Sciatic nerve (tissue), 2 donors: ENCODE results near the gene ANGPT4. TPM values are rescaled to one million over a fixed set of nuclear protein-coding genes. Genes with fewer than 3 reads are reported as not detected.

Source experiments
- ATAC-seq: fragments of 200-7000 bp; cut with Tn5 transposase; one replicate; pipeline ENCODE4 v1.9.1; 2020; ENCODE audit warnings: mild to moderate bottlenecking, moderate library complexity
- DNase-seq: peaks from one replicate; pipeline ENCODE4 v3.0.0-alpha.2; 2020; ENCODE audit warnings: low spot score
- intact Hi-C: fragments of 100-400 bp; cut with DNase I; formaldehyde crosslinking; loops from one replicate; pipeline ENCODE4 v1.14.2; 2022
- total RNA-seq: library from RNA; stranded (reverse); fragmentation: NEBNext Ultra II Directional; extraction: Animal tissue kit (Norgen Biotek cat#: 25700); gene quantifications from one replicate; pipeline ENCODE4 v1.2.1, GENCODE V29; 2021
- donor health status: DM: no; HTN: no; CAD: no.
- donor health status: DM: no; HTN: no; CAD: no.

ANGPT4 gene
- total RNA-seq = 0.27 TPM

DNA sequence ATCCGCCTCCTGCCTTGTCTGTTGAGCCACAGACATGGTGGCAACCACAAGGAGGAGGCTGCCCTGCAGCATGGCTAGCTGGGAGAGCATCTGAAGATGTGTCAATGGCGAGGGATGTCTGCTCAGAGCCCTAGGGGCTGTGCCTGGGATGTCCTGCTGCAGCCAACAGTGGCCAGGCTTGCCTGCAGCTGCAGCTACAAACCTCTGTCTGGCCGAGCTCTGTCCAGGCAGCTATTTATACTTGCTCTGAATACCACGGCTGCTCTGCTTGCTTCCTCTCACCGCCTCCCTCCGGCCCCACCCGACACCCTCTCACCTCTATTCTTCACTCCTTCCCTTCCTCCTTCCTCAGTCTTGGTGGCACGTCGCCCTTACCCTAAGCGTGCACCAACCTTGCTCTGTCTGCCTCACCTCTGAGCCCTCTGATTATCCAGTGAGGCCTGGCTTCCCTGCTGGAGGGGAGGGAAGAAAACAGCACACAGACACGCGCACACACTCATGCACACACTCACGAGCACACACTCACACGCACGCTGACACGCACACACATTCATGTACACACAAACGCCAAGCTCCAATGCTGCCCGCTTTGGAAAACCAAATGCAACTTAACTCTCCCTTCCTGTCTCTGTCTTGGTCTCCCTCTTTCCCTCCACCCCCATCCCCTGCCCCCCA, at the start of gene ANGPT4:
TSS of gene ANGPT4 (minus strand) at position 210 of the 675 bp plus-strand sequence. CDS start at position 90, 120 bp downstream.
- intact Hi-C loops = no loop called here
- DNase-seq (no peak), ATAC-seq (no peak)

GRCh38 chr20:963795-964194, 47.7 kb upstream of the ANGPT4 start:
- intact Hi-C loops = no loop called here
- DNase-seq (no peak), ATAC-seq (no peak)

DNA sequence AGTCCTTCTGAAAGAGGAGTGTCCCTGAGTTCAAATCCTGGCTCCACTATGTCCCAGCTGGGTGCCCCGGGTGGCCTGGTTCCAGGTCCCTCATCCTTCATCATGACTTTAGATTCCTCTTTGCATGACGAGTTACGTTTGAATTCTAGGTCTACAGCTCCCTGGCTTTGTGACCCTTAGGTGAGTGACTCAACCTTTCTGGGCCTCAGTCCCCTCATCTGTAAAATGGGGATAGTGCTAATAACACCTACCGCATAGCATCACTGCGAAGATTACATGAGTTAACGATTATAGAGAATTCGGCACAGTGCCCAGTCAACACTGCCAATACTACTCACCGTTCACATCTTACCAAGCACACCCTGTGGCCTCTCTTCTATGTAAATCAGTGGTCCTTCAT, 46.5 kb upstream of the ANGPT4 start:
- intact Hi-C loops = no loop called here
- ATAC-seq (no peak), DNase-seq (no peak)

DNA sequence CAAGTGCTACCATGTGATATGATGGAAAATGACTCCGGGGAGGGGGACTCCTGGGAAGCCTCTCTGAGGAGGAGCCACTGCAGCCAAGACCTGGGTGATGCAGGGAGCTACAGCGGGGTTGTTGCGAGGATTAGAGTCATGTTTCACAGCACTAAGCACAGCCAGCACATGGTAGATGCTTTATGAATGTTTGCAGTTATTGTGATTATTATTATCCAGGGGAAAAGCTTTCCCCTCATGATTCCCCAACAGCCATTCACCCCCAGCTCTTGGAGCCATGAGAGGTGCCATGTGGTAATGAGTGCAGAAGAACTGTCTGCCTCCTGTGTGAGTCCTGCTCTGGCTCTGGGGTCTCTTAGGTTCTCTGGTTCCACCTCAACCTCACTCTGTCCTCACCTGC, 46.1 kb upstream of the ANGPT4 start:
- DNase-seq = no peak
- intact Hi-C loops = no loop called here
- ATAC-seq = no peak

GRCh38 chr20:961768-962167, 45.6 kb upstream of the ANGPT4 start:
- intact Hi-C loops = no loop called here
- DNase-seq = no peak
- no peak for ATAC-seq

DNA sequence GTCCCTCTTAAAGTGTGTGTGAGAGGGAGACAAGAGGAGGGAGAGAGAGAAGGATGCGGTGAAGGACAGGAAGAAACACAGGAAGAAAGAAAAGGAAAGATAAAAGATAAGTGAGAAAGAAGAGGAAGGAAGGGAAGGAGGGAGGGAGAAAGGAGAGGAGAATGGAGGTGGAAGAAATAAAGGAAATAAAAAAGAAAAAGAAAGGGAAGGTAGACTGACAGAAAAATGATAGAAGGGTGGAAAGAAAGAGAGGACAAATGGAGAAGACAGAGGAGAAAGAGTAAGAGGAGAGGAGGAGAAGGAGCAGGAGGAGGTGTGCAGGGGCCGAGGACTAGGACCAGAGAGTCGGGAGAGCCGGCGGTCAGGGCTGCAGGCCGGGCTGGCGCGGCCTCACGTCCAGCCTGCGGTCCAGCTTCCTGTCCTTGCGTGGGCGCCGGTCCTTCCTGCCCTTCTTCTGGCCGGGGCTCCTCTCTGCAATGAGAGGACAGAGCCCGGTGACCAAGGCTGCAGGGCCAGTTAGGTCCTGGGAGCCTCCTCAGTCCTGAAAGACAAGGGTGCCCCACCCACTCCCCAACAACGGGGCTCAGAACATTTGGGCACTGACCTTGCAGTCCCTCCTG, 44.0 kb upstream of the ANGPT4 start:
- no peak for DNase-seq
- intact Hi-C loops = loop anchor here (5.0 kb wide), 1 partner anchor 138 kb away; no protein-coding TSS in a partner anchor
- ATAC-seq = no peak

DNA sequence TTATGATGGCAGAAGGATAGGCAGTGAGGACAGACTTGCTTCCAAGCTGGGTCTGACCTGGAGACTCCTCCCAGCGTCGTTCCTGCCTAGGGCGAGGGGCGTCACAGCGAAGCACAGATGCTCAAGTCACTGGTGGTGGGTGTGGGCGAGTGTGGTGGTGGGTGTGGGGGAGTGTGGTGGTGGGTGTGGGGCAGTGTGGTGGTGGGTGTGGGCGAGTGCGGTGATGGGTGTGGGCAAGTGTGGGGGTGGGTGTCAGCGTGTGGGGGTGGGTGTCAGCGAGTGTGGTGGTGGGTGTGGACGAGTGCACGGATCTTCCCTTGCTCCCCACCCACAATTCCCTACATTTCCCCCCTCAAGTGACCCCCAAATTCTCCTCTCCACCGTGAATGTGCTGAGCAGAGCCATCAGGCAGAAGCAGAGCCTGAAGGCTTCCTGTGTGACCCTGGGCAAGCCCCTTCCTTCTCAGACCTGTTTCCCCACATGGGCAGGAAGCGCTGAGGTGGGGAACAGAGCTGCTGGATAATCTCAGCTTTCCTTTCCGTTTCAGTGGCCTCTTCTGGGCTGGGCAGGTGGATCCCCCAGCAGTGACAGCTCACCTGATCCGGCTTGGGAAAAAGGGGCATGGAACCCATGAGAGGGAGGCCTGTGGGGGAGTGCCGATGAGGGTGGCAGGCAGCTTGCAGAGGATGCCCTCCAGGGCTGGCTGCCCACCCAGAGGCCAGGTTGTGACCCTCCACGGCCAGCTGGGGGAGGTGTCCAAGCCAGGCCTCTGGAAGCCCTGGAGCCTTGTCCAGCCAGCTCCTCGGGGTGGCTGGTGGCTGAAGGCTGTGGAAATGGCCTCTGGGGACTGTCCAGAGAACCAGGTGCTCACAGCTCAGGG, 43.0 kb upstream of the ANGPT4 start:
- no peak for ATAC-seq
- DNase-seq = no peak
- intact Hi-C loops = loop anchor here (5.0 kb wide), 1 partner anchor 137 kb away; no protein-coding TSS in a partner anchor

DNA sequence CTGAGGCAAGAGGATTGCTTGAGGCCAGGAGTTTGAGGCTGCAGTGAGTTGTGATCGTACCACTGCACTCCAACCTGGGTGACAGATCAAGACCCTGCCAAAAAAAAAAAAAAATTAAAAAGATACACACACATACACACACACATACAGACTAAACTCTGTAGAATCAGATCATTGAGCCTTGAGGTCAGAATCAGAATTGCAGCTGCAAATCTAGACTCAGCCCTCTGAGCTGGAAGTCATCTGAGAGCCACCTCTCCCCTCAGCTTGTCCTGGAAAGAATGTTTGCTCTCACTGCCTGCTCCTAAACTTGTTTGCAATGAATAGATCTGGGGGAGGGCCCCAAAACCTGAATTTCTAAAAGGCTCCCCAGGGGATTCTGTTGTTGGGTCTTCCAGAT, 41.4 kb upstream of the ANGPT4 start:
- DNase-seq (no peak), ATAC-seq (no peak)
- intact Hi-C loops = loop anchor here (5.0 kb wide), 1 partner anchor 135 kb away; no protein-coding TSS in a partner anchor

DNA sequence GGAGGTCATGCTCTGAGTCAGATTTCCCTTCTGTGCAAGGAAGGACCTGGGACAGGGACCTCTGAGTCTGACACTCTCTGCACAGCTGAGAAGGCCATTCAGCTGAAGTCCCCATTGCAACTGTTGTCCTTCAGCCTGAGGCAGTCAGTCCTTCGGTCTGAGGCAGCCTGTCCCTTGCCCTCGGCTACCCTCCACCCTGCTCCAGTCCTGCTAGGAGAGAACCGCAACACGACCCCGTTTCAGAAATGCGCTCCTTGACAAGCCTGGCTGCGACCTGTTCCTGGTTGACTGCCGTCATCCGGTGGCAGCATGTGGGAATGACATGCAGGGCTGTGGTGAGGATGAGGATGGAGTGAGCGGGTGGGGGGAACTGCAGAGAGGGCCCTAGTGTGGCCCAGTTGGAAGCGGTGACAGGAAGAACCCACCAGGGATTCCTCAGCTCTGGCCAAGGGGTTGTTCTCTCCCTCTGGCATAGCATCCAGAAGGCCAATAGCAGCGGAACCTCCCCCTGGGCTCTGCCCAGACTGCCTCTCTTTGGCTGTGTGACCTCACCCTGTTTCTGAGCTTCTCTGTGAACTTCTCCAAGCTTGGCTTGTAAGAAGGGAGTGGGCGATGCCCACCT, 40.3 kb upstream of the ANGPT4 start:
- intact Hi-C loops = loop anchor here (5.0 kb wide), 1 partner anchor 134 kb away; no protein-coding TSS in a partner anchor
- DNase-seq (peak; percentile 80), ATAC-seq (peak; percentile 84)

GRCh38 chr20:955656-956055, 39.5 kb upstream of the ANGPT4 start:
- intact Hi-C loops = loop anchor here (5.0 kb wide), 1 partner anchor 133 kb away; no protein-coding TSS in a partner anchor
- ATAC-seq (no peak), DNase-seq (no peak)

GRCh38 chr20:955111-955510, 39.0 kb upstream of the ANGPT4 start:
- ATAC-seq (no peak), DNase-seq (peak; percentile 37)
- intact Hi-C loops = loop anchor here (5.0 kb wide), 1 partner anchor 133 kb away; no protein-coding TSS in a partner anchor

DNA sequence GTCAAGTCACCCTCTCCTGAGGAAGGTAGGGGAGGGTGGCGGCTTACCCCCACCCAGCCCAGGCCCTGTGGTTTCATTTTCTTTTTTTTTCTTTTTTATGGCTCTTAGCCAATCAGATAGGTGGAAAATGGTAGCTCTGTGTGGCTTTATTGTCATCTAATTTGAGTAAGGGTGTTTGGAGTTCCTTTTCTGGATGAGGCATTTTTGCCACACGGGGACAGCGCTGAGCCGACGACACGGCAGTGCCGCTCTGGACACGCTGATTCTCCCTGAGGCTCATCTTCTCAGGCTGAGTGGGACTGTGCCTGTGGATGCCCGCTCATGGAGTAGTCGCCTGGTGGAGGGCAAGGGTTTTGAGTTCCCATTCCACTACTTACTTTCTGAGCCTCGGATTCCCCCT, 37.6 kb upstream of the ANGPT4 start:
- ATAC-seq = peak; percentile 38
- no peak for DNase-seq

DNA sequence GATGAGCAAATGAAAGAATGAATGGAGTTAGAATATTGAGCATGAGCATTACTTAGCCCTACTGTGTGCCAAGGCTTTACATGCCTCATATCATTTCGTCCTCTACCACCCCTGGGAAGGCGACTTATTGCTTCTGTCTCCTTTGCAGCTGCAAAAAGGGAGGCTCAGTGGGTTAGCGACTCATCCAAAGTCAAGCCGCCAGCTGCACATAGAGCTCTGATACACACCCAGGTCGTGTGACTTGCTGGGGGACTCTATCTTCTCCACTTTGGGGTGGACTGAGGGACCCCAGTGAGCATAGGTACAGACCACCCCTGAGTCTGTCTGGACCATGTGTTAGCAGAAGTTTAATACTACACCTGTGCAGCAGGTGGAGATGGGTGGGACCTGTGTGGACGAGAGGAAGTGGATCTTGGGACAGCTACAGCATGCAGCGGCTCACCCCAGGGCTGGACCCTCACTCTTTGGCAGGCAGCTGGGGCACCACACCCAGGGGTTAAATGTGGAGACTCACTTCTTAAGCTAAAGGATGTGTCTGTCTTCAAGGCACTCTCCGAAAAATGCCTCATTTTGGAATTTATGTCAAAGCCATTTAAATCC, 36.2 kb upstream of the ANGPT4 start:
- no peak for ATAC-seq
- no peak for DNase-seq
- intact Hi-C loops = no loop called here

More for the DNA sequence above, 37.6 kb upstream of the ANGPT4 start:
- intact Hi-C loops = no loop called here

DNA sequence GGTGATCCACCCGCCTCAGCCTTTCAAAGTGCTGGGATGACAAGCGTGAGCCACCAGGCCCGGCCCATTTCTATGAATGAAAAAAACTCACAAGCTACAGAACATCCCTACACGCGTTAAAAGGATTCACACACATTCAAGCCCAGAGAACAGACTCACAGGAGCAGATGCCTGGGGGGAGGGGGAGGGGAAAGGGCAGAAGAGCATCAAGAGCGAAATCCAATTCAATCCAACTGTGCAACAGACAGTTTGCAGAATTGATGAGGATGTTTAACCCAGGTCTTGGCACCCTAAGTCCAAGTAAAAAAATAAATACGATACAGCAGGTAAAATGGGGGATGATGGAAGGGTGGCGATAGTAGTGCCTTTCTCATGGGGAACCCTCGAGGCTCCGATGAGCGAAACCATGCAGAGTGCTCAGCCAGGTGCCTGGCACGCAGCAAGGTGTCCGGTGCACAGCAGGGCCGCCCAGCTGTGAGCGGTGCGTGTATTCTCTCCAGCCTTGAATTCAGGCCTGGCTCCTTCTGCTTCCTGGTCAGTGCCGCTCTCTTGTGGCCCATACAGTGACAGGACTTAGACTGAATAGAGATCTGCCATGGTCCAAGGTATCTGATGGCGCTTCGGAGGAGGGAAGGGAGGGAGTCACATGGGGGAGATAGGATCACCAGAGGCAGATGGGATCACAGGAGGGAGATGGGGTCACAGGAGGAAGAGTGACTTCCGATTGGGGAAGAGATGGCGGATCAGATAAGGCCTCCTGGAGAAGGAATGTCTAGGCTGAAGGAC, 35.4 kb upstream of the ANGPT4 start:
- intact Hi-C loops = no loop called here
- no peak for DNase-seq
- no peak for ATAC-seq

DNA sequence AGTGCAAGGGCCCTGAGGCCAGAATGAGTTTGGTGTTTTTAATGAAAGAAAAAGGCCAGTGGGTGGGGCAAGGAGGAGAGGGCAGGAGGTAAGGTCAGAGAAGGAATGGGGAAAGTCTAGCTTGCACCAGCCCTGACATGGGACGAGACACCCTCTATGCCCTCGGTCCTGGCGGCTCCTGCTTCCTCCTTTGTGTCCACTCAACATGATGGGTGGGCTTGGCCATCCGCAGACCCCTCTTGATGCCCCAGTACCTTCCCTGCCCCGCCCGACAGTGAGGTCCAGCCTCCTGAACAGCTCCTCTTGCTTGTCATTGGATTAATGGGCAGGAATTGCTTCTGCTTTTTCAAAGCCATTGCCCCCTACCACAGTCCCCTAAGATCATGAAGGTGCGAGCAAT, 33.6 kb upstream of the ANGPT4 start:
- DNase-seq (no peak), ATAC-seq (no peak)
- intact Hi-C loops = no loop called here

- intact Hi-C loops = no loop called here
- DNase-seq (no peak), ATAC-seq (no peak)
These were observed 30.7 kb upstream of the ANGPT4 start for GRCh38 chr20:946826-947225.

DNA sequence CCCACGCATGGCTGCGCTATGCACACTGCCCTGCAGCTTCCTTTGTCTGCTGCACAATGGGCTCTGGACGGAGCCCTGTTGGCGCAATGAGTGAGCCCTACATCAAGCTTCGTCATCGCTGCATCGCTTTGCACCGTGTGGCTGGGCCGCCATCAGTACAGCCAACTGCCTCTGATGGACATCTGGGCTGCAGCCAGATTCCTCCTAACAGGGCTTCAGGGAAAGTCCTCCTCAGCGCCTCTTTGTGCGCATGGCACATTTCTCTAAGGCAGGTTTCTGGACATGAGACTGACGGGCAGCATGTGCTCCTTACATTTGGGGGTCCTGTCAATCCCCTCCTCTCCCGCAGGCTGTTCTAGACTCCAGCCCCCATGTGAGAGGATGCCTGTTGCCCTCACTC, 29.7 kb upstream of the ANGPT4 start:
- DNase-seq (no peak), ATAC-seq (no peak)
- intact Hi-C loops = no loop called here

- no peak for ATAC-seq
- DNase-seq = no peak
- intact Hi-C loops = no loop called here
These were observed 28.8 kb upstream of the ANGPT4 start for GRCh38 chr20:944774-945410.
